C4-2B (cell line): ENCODE data around the gene APPL1.

Source experiments
- H3K27ac ChIP-seq: fragments of 450-650 bp; 2 replicates; pipeline ENCODE4 v1.5.1; 2017
- ZFX ChIP-seq: fragments of 450-650 bp; IDR thresholded peaks from 2 replicates; pipeline ENCODE4 v1.6.1; 2017
- TF ChIP-seq, protein P1 (sequence below): fragments of 450-650 bp; conservative IDR thresholded peaks from 2 replicates; pipeline ENCODE4 v1.5.1; 2017; ENCODE audit warnings: mild to moderate bottlenecking

APPL1 gene, protein sequence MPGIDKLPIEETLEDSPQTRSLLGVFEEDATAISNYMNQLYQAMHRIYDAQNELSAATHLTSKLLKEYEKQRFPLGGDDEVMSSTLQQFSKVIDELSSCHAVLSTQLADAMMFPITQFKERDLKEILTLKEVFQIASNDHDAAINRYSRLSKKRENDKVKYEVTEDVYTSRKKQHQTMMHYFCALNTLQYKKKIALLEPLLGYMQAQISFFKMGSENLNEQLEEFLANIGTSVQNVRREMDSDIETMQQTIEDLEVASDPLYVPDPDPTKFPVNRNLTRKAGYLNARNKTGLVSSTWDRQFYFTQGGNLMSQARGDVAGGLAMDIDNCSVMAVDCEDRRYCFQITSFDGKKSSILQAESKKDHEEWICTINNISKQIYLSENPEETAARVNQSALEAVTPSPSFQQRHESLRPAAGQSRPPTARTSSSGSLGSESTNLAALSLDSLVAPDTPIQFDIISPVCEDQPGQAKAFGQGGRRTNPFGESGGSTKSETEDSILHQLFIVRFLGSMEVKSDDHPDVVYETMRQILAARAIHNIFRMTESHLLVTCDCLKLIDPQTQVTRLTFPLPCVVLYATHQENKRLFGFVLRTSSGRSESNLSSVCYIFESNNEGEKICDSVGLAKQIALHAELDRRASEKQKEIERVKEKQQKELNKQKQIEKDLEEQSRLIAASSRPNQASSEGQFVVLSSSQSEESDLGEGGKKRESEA

DNA sequence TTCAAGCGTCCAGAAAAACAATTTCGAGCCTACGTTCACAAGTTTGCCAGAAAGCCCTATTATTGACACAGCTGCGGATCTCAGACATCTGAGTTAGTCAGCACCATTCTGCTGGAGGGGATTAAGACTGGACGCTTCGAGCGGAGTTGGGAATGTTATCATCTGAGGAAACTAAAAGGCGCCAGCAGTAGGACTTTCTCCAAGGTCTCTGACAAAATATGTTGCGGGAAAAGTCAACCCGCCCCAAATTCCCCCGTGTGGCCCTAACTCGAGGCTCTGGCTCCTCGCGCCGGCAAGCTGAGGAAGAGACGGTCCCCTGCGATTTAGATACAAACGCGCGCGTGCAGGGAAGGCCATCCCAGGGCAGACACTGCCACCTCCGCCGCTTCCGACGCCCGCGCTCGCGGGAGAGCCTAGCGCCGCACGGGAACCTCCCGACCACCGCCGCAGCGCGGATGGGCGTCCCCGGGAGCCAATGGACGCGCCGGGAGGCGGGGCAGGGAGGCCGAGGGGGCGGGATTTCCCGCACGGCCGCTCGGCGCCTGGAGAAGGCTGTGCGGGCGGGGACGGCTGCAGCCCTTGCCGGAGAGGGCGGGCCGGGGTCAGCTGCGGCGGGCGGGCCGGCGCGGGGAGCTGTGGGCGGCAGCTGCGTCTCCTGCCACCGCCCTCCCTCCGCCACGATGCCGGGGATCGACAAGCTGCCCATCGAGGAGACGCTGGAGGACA is at the start of gene APPL1:
TSS of gene APPL1 (plus strand) at position 526 of the 726 bp plus-strand sequence. CDS start at position 681, 155 bp downstream.
- H3K27ac ChIP-seq, result peak within 1 kb of the TSS; percentile 80
- TF ChIP-seq ZFX, result no peak
- TF ChIP-seq, protein P1, sequence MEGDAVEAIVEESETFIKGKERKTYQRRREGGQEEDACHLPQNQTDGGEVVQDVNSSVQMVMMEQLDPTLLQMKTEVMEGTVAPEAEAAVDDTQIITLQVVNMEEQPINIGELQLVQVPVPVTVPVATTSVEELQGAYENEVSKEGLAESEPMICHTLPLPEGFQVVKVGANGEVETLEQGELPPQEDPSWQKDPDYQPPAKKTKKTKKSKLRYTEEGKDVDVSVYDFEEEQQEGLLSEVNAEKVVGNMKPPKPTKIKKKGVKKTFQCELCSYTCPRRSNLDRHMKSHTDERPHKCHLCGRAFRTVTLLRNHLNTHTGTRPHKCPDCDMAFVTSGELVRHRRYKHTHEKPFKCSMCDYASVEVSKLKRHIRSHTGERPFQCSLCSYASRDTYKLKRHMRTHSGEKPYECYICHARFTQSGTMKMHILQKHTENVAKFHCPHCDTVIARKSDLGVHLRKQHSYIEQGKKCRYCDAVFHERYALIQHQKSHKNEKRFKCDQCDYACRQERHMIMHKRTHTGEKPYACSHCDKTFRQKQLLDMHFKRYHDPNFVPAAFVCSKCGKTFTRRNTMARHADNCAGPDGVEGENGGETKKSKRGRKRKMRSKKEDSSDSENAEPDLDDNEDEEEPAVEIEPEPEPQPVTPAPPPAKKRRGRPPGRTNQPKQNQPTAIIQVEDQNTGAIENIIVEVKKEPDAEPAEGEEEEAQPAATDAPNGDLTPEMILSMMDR, result no peak

- no peak overlapping the region for H3K27ac ChIP-seq
- TF ChIP-seq, protein P1, result peak; percentile 46
- no peak for TF ChIP-seq ZFX
These were observed 47.7 kb upstream of the APPL1 start for GRCh38 chr3:57179580-57180410.

DNA sequence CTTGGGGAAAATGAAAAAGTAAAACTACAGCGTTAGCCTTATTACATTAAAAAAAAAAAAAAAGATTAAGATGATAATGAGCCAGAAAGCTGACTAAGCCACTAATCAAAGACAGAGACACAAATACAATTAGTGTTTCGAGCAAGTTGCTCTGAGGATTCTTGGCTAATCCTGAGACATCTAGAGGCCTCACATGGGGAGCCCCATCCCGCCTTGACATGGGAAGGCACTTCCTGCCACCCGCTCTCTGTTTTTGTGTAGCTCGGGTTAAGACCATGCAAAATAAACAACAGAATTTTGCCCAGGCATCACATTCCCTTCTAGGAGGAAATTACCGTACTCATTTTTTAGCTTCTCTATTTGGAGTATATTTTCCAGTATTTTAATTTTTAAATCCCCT is 43.0 kb upstream of the APPL1 start:
- TF ChIP-seq ZFX, result no peak
- TF ChIP-seq, protein P1, result no peak

DNA sequence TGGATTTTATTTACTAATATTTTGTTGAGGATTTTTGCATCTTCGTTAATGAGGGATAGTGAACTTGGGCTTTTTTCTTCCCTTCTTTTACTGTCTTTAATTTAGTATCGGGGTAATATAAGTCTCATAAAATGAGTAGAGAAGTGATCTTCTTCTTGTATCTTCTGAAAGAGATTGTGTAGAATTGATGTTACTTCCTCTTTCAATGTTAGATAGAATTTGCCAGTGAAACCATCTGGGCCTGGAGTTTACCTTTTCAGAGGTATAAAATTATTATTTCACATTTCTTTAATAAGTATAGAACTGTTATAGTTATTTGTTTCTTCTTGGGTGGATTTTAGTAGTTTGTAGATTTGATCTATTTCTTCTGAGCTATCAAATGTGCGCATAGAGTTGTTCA is 35.5 kb upstream of the APPL1 start:
- no peak for TF ChIP-seq ZFX
- TF ChIP-seq, protein P1, result no peak
- no peak overlapping the region for H3K27ac ChIP-seq

More for the DNA sequence above, 43.0 kb upstream of the APPL1 start:
- H3K27ac ChIP-seq, result no peak overlapping the region

GRCh38 chr3:57194641-57195040 is 32.9 kb upstream of the APPL1 start:
- no peak for TF ChIP-seq ZFX
- TF ChIP-seq, protein P1, result no peak
- no peak overlapping the region for H3K27ac ChIP-seq

DNA sequence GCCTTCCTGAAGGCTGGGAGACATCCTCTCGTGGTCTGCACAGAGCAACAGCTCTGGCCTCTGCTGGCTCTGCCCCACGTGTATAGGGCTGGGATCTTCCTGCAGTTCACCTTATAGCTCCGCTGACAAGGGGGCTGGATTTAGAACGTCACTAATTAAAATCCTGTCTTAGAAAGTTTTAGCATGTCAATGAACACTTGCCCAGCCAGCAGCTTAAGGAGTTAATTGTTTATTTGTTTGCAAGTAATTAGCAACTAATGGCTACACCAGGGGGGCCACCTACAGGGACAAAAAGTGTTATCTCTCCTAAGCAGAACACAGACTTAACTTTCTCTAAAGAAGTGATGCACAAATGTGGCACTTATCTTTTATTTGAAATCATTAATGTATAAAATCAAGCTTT is 27.6 kb upstream of the APPL1 start, which contains the start of gene HESX1:
TSS of gene HESX1 (minus strand) at position 84 of the 403 bp plus-strand sequence. CDS start at position 24, 60 bp downstream.
- H3K27ac ChIP-seq, result no peak within 1 kb of the TSS
- TF ChIP-seq, protein P1, result no peak
- no peak for TF ChIP-seq ZFX
